NCI-H1930 (cell line): ENCODE results near the gene PHACTR3.

Experiments used
- DNase-seq, 2 experiments: peaks; one replicate each; lab custom pipeline; 2025; lab: John Stamatoyannopoulos, UW

The PHACTR3 gene

DNA sequence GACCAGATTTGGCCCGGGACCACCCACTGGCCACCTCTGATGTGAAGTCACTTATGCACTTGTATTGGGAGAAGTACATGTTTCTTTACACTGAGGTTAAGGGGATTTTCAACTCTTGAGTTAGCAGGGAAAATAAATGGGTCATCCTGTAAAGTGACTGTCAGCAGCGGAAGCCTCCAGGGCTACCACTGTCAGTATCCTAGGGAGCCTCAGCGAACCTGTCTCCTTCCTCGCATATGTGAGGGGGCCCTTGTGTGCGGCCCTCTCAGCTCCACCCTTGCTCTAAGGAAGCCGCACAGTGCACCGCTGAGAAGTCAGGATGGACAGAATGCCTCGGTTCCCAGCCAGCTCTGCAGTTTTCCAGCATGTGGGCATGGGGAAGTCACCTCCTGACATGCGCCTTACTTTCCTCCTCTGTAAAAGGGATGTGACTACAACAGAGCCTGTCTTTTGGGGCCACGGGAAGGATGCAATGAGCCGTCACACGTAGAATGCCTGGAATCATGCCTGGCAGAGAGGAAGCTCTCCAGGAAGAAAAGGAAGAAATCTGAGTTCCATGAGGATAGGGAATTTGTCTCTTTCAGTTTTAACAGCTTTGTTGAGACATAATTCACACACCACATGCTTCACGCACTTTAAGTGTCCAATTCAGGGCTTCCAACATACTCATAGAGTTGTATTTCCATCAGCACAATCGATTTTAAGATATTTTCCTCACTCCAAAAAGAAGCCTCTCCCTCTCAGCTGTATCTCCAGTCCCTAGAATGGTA lies 213.7 kb downstream of the PHACTR3 start:
- no peak for DNase-seq

DNA sequence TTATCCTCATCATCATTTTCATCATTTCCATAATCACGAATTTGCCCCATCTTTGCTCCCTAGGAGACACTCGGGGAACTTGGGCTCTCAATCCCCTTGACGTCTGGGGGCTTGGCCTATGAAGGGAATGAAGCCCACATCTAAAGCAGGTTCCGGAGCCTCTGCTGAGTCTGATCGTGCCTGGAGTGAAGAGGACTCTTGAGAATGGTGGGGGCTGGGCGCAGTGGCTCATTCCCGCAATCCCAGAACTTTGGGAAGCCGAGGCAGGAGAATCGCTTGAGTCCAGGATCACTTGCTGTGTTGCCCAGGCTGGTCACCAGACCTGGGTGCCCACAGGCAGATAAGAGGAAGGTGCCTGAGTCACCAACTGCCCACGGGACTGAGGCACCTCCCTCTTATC lies 214.6 kb downstream of the PHACTR3 start:
- no peak for DNase-seq

- DNase-seq, result no peak
These were observed 215.3 kb downstream of the PHACTR3 start for GRCh38 chr20:59819496-59820203.

- no peak for DNase-seq
These were observed 216.1 kb downstream of the PHACTR3 start for GRCh38 chr20:59820204-59821041.

DNA sequence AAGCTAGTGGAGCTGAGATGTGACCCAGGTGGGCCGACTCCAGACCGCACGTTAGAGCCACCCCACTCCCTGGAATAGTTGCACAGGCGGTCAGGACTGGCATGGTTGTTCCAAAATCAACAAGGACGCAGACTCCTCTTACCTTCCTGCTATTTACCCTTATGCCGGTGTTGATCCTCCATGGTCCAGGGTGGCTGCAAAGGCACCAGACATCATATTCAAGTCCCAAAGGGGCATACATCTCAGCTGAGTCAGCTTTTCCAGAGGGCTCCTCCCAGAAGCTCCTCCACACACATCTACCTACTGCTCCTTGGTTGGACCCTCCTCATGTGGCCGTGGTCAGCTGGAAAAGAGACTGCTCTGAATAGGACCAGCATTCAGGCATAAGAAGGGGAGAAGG lies 216.9 kb downstream of the PHACTR3 start:
- no peak for DNase-seq

DNA sequence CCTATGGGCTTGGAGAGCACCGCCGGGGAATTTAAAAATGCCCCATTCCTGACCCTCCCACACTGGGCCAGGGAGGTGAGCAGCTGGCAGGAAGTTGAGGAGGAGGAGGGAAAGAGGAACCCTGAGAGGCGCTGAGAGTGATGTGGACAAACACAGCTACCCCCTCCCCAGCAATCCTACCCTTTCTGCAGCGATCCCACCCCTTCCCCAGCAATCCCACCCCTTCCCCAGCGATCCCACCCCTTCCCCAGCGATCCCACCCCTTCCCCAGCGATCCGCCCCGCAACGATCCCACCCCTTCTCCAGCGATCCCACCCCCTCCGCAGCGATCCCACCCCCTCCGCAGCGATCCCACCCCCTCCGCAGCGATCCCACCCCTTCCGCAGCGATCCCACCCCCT lies 217.4 kb downstream of the PHACTR3 start:
- DNase-seq, result no peak

DNA sequence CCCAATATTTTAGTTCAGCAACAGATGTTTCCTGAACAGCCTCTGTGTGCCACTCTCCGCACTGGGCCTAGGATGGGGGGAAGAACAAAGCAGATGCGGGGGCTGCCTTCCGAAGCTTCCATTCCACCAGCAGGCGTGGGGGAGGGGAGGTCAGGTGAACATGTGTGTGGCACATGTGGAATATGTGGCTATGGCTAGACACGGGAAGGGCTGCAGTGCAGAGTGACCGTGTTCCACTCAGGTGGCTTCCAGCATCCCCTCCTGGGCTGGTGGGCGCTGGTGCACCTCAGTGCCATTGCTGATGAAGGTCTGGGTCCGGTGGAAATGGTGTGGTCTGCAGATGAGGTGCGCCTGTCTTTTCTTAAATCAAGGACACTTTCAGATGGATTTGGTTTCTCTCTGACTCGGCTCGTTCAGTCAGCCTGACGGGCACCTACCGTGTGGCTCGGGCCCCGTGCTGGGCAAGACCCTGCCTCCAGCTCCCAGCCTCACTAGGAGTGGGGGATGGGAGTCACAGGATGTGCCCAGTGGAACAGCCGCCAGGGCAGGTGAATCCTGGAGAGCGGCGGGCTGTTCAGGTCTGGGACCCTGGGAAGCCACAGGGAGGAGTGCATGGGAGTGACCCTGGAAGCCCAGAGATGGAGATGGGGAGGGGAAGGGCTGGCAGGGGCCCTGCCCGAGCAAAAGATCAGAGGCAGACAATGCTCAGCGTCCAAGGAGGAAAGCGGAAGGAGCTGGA lies 218.1 kb downstream of the PHACTR3 start:
- no peak for DNase-seq

DNA sequence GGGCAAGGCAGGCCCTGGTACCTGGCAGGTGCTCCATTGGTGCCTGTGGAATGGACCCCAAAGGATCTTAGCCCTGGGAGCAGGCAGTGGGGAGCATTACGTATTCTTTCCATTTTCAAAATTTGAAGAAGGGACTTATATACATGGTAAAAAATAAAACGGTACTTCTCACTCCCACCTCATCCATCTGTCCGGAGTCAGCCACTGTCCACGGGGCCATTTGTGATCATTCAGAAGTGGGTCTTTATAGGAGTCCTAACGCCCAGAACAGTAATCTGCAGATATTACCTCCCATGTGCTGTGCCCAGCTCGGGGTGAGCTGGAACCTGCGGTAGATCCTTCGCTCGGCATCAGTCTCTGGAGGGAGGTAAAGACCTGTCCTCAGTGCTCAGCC lies 218.7 kb downstream of the PHACTR3 start:
- DNase-seq, result no peak

DNA sequence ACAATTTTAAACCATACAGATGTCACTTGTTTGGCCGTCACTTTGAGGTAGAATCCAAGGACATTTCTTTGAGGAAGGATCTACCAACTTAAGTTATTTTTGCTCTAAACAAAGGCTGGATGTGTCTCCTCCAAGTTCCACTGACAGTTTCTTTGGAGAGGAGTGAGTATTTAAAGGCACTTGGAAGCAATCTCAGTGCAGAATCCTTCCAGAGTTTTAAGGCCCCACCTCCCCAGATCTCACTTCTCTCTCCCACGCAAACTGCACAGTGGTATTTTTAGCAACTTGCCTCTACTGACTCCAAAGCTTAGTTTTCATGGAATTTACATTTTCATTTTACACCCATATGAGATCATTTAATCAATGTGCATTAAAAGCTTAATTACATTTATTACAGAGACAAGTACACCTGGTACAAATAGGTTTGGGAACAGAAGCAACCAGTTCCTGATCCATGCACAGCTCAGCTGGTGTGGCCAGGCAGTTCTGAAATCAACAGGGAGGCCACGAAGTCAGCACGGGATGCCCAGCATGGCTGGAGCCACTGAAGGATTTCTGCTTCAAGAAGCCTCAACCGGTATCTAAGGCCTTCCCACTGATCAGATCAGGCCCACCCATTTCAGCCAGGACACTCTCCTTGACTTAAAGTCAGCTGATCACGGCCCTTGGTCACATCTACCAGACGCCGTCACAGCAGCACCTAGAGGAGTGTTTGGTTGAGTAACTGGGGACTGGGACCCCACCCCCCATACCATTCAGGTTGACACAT lies 219.3 kb downstream of the PHACTR3 start:
- no peak for DNase-seq

DNA sequence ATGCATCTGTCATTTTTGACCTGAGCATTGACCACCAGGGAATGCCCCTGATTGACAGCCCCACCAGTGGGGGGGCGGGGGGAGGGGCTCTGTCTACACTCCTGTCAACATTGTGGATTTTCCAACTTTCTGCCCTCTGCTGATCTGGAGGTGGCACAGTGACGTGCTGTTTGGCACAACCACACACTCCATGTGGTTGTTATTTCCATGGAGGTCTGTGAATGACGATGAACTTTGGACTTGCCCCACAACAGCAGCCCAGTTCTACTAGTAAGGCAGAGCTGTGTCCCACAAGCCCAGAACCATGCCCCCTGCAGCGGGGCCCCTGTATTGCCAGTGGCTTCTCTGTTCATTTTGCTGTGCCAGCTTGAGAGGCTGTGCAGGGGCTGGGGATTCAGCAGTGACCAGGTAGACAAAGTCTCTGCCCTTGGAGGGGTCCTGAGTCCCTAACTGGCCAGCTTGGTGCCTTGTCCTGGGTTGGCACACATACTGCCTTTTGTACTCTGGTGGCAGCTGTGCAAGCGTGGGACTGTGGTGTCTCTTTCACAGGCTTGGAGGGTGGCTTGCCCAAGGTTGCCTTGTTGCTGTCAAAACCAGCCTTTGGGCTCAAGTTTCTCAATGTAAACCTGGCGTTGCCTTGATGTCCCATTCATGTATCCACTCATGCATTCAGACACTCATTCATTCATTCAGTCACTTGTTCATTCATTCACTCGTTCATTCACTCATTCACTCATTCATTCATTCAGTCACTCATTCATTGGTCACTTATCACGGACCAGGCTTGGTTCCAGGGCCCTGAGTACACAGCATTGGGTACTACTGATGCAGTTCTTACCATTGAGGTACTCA lies 220.6 kb downstream of the PHACTR3 start:
- no peak for DNase-seq

- no peak for DNase-seq
These were observed 221.2 kb downstream of the PHACTR3 start for GRCh38 chr20:59825563-59825920.

DNA sequence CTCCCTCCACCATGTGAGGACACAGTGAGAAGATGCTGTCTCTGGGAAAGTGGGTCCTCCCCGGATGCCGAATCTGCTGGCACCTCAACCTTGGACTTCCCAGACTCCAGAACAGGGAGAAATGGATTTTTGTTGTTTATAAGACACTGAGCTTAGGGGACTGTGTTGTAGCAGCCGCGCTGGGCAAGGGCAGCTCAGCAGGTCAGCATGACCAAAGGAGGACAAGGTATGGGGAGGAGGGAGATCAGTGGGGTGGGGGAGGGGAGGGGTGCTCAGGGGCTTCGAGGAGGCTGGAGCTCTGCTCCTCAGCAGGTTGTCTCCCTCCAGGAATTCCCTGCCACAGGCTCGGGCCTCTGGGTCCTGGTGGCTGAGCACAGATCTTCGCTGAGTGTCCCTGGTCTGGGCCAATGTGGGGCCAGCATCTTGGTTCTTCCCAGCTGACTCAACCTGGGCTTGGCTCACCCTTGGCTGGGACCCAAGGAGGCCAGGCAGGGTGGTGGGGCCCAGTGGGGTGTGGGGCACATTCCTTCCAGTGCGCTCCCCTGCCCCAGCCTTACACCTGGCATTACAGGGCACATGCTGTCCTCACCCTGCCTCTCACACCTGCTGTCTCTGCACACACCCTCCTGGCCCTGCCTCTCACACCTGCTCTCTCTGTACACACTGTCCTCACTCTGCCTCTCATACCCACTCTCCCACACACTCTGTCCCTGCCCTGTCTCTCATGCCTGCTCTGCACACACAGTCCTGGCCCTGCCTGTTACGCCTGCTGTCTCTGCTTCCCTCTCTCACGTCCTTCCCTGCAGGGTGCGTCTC lies 221.8 kb downstream of the PHACTR3 start:
- DNase-seq, result no peak

- DNase-seq, result no peak
These were observed 223.1 kb downstream of the PHACTR3 start for GRCh38 chr20:59827138-59828056.

- no peak for DNase-seq
These were observed 224.0 kb downstream of the PHACTR3 start for GRCh38 chr20:59828125-59829053.

GRCh38 chr20:59829054-59829785 lies 224.9 kb downstream of the PHACTR3 start:
- DNase-seq, result no peak
